ENCODE measurements around the gene BGN.

- no peak for TF ChIP-seq CTCF (IDR thresholded peaks at IDR 0.05)
- TF ChIP-seq POLR2A (IDR thresholded peaks at IDR 0.05): no peak
Measured at GRCh38 chrX:153482376-153483015, 12.3 kb upstream of the BGN start.
